Measurements from ENCODE around the gene MTF1. TPM values are rescaled to one million over a fixed set of nuclear protein-coding genes. Genes with fewer than 3 reads are reported as not detected.

The MTF1 gene
- total and polyA plus RNA-seq, 4 donors = 2.6 to 23.3 (median 10.8) TPM

DNA sequence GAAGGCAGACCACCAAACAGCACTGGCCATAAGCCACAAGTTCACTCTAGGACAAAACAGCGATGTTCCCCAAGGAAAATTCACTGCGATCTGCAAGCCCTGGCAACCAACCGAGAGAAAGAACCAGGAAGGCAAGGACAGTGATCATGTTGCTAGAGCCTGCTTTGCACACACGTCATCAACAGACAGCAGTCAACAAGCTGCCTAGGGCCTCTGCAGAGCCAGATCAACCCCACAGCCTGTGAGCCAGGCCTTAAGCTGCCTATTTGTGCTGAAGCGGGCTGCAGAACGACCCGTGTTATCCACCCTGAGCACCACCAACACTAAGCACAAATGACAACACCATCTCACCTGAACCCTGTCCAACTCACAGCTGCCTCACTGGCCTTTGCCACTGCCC lies 45.1 kb downstream of the MTF1 start:
- Histone ChIP-seq H3K4me1 (ENCODE audit: control insufficient read depth in 5 of 5, insufficient read depth in 5 of 5, low read length in 5 of 5) (peaks cover 0 to 5% (median under 1%) of the 10 kb centered on the region in 5 donors), H3K27me3 (ENCODE audit: control insufficient read depth in 3 of 3, insufficient read depth in 3 of 3, low read length in 2 of 3) (no peaks in the 10 kb centered on the region), H3K9ac (ENCODE audit: insufficient read depth in 1 of 2, low read length in 2 of 2) (no peak overlapping the region), H3K9me3 (ENCODE audit: control insufficient read depth in 4 of 4, insufficient read depth in 3 of 4, low read length in 3 of 4) (no peaks in the 10 kb centered on the region), H3K4me3 (no peak overlapping the region), H3K36me3 (ENCODE audit: control insufficient read depth in 4 of 4, insufficient read depth in 4 of 4, low read length in 4 of 4) (peaks cover 0 to 28% (median 6%) of the 10 kb centered on the region in 4 donors), H3K27ac (ENCODE audit: low read depth in 1 of 2, low read length in 1 of 2) (no peak overlapping the region)
- ATAC-seq (ENCODE audit: insufficient read depth, low FRiP score) (no peak), DNase-seq (no peak)
- WGBS, 2 donors = 92 to 98% methylated on average over 7 of the region's 7 CpGs
- TF ChIP-seq CTCF (IDR thresholded peaks at IDR 0.05; ENCODE audit: control extremely low read depth, extremely low read depth) = no peak

GRCh38 chr1:37813529-37814145 lies 45.8 kb downstream of the MTF1 start:
- peaks cover 0 to 27% (median 5%) of the 10 kb centered on the region in 4 donors for H3K36me3 ChIP-seq (ENCODE audit: control insufficient read depth in 4 of 4, insufficient read depth in 4 of 4, low read length in 4 of 4)
- ATAC-seq (ENCODE audit: insufficient read depth, low FRiP score) = no peak

DNA sequence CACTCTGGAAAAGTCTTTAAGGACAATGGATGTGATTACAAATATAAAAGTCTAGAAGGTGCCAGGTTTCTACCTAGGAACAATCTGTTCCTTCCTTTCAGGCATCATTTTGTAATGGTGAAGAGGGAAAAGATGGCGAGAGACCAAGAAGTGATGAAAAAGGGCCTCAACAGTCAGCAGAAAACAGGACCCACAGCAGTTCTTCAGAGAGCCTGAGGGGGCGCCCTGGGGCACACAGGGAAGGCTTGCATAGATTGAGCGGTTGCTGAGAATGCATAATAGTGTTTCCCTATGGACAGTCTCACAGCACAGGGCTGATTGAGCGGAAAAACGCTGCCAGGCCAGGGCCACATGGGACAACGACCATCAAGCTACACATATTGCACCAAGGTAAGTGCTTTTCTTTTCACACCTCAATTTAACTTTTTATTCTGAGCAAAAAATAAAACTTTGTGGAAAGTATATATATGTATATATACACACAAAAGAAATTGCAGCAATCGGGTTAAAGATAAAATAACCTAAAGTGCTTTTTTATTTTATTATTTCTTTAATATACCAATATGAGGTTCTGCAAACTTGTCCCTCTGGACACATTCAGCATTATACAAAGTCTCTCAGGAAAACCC lies 48.3 kb downstream of the MTF1 start:
- no peak overlapping the region for H3K9ac ChIP-seq (ENCODE audit: insufficient read depth in 1 of 2, low read length in 2 of 2)
- H3K4me3 ChIP-seq = no peak overlapping the region
- H3K27me3 ChIP-seq (ENCODE audit: control insufficient read depth in 3 of 3, insufficient read depth in 3 of 3, low read length in 2 of 3) = no peaks in the 10 kb centered on the region
- DNase-seq (peak; percentile 73 to 78 (median 76)), ATAC-seq (ENCODE audit: insufficient read depth, low FRiP score) (no peak)
- H3K4me1 ChIP-seq (ENCODE audit: control insufficient read depth in 5 of 5, insufficient read depth in 5 of 5, low read length in 5 of 5) = peaks cover 0 to 22% (median 7%) of the 10 kb centered on the region in 5 donors
- H3K36me3 ChIP-seq (ENCODE audit: control insufficient read depth in 4 of 4, insufficient read depth in 4 of 4, low read length in 4 of 4) = peaks cover 0 to 20% (median 6%) of the 10 kb centered on the region in 4 donors
- H3K27ac ChIP-seq (ENCODE audit: low read depth in 1 of 2, low read length in 1 of 2) = no peak overlapping the region
- peak; percentile 45 for TF ChIP-seq CTCF (IDR thresholded peaks at IDR 0.05; ENCODE audit: control extremely low read depth, extremely low read depth)
- no peaks in the 10 kb centered on the region for H3K9me3 ChIP-seq (ENCODE audit: control insufficient read depth in 4 of 4, insufficient read depth in 3 of 4, low read length in 3 of 4)
- WGBS, 2 donors = 31 to 36% methylated on average over 7 of the region's 7 CpGs

More at GRCh38 chr1:37813529-37814145, 45.8 kb downstream of the MTF1 start:
- Histone ChIP-seq H3K9ac (ENCODE audit: insufficient read depth in 1 of 2, low read length in 2 of 2) (no peak overlapping the region), H3K27ac (ENCODE audit: low read depth in 1 of 2, low read length in 1 of 2) (no peak overlapping the region), H3K4me1 (ENCODE audit: control insufficient read depth in 5 of 5, insufficient read depth in 5 of 5, low read length in 5 of 5) (peaks cover 0 to 11% (median 3%) of the 10 kb centered on the region in 5 donors), H3K27me3 (ENCODE audit: control insufficient read depth in 3 of 3, insufficient read depth in 3 of 3, low read length in 2 of 3) (no peaks in the 10 kb centered on the region), H3K9me3 (ENCODE audit: control insufficient read depth in 4 of 4, insufficient read depth in 3 of 4, low read length in 3 of 4) (no peaks in the 10 kb centered on the region), H3K4me3 (no peak overlapping the region)
- peak in 1 of 3 donors; percentile 22 for DNase-seq
- WGBS, 2 donors = 78 to 85% methylated on average over 2 of the region's 2 CpGs
- no peak for TF ChIP-seq CTCF (IDR thresholded peaks at IDR 0.05; ENCODE audit: control extremely low read depth, extremely low read depth)

Measured in lung (tissue), 12 donors.